HEK293T (cell line): ENCODE results near the gene TRAF2.
A peak's percentile ranks its signal among the peaks of the same experiment; 100 is the strongest.
"Not testable (repeated sequence)": the region's sequence is repeated elsewhere in the genome, so short reads cannot be mapped to it uniquely, and the experiment has no call there.

ENCODE experiments used
- CTCF ChIA-PET: fragments of 350-600 bp; formaldehyde crosslinking; extraction: SDS; loops from one replicate; lab custom pipeline; 2021; ENCODE audit warnings: antibody characterized with exemption, inconsistent platforms; lab: Yijun Ruan, JAX
- POLR2A ChIA-PET: fragments of 350-600 bp; formaldehyde crosslinking; extraction: SDS; loops from one replicate; lab custom pipeline; 2020; ENCODE audit warnings: antibody characterized with exemption, inconsistent platforms; lab: Yijun Ruan, JAX
- DNase-seq: peaks from one replicate; pipeline ENCODE4 v3.0.0; 2012; ENCODE audit warnings: mixed read lengths; ENCODE audit errors: extremely low spot score
- ARNT ChIP-seq: fragments of 450-650 bp; IDR thresholded peaks from 2 replicates; pipeline ENCODE4 v1.6.1; 2017; ENCODE audit warnings: mild to moderate bottlenecking
- BHLHE40 ChIP-seq: fragments of 450-650 bp; IDR thresholded peaks from 2 replicates; pipeline ENCODE4 v1.6.1; 2016; ENCODE audit warnings: mild to moderate bottlenecking, moderate library complexity, borderline replicate concordance
- CTBP1 ChIP-seq: fragments of 450-650 bp; IDR thresholded peaks from 2 replicates; pipeline ENCODE4 v1.6.1; 2016; ENCODE audit warnings: borderline replicate concordance
- ELF4 ChIP-seq: fragments of 450-650 bp; IDR thresholded peaks from 2 replicates; pipeline ENCODE4 v1.6.1; 2017; ENCODE audit warnings: antibody characterized with exemption
- FOXA1 ChIP-seq: fragments of 450-650 bp; IDR thresholded peaks from 2 replicates; pipeline ENCODE4 v1.6.1; 2016; ENCODE audit warnings: mild to moderate bottlenecking
- FOXK2 ChIP-seq: fragments of 450-650 bp; IDR thresholded peaks from 2 replicates; pipeline ENCODE4 v1.6.1; 2016; ENCODE audit warnings: mild to moderate bottlenecking
- FOXM1 ChIP-seq: fragments of 450-650 bp; IDR thresholded peaks from 2 replicates; pipeline ENCODE4 v1.6.1; 2017; ENCODE audit warnings: mild to moderate bottlenecking, borderline replicate concordance
- HDGF ChIP-seq: fragments of 450-650 bp; IDR thresholded peaks from 2 replicates; pipeline ENCODE4 v1.6.1; 2017; ENCODE audit warnings: antibody characterized with exemption, borderline replicate concordance
- L3MBTL2 ChIP-seq: fragments of 450-650 bp; conservative IDR thresholded peaks from 2 replicates; pipeline ENCODE4 v1.6.1; 2016; ENCODE audit warnings: mild to moderate bottlenecking
- LEF1 ChIP-seq: fragments of 450-650 bp; IDR thresholded peaks from 2 replicates; pipeline ENCODE4 v1.6.1; 2017; ENCODE audit warnings: mild to moderate bottlenecking, borderline replicate concordance
- NFRKB ChIP-seq: fragments of 450-650 bp; IDR thresholded peaks from 2 replicates; pipeline ENCODE4 v1.6.1; 2016; ENCODE audit warnings: mild to moderate bottlenecking, moderate library complexity
- SP1 ChIP-seq: fragments of 450-650 bp; IDR thresholded peaks from 2 replicates; pipeline ENCODE4 v1.6.1; 2017
- SUZ12 ChIP-seq: fragments of 450-650 bp; IDR thresholded peaks from 2 replicates; pipeline ENCODE4 v1.6.1; 2016; ENCODE audit warnings: mild to moderate bottlenecking
- TARDBP ChIP-seq: fragments of 450-650 bp; IDR thresholded peaks from 2 replicates; pipeline ENCODE4 v1.6.1; 2016
- ZNF384 ChIP-seq: fragments of 450-650 bp; IDR thresholded peaks from 2 replicates; pipeline ENCODE4 v1.6.1; 2016
- TF ChIP-seq, protein P1 (sequence below): fragments of 450-650 bp; IDR thresholded peaks from 2 replicates; pipeline ENCODE4 v1.6.1; 2016

Gene TRAF2

DNA sequence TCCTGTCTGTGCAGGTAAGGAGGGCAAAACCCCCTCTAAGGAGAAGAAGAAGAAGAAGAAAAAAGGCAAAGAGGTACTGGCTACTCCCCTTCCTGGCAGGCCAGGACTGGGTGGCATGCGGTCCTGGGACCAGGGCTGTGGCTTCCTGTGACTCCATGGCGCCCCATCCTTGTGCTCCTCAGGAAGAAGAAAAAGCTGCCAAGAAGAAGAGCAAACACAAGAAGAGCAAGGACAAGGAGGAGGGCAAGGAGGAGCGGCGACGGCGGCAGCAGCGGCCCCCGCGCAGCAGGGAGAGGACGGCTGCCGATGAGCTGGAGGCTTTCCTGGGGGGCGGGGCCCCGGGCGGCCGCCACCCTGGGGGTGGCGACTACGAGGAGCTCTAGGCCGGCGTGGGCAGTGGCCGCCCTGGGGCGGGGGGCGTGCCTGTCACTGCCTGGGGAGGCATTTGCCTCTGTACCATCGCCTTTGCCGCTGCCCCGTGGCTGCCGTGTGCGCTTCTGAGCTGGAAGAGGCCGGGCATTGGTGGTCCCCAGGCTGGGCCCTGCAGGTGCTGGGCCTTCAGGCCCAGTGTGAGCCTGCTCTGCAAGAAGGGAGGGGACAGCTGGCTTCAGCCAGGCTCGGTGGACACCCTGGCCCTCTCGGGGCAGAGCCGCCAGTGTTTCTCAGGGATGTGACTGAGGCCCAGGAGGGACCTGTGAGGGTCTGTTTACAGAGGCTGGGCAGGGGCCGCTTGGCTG, 46.0 kb upstream of the TRAF2 start:
- no peak for TF ChIP-seq HDGF
- no peak for TF ChIP-seq SP1
- TF ChIP-seq, protein P1, sequence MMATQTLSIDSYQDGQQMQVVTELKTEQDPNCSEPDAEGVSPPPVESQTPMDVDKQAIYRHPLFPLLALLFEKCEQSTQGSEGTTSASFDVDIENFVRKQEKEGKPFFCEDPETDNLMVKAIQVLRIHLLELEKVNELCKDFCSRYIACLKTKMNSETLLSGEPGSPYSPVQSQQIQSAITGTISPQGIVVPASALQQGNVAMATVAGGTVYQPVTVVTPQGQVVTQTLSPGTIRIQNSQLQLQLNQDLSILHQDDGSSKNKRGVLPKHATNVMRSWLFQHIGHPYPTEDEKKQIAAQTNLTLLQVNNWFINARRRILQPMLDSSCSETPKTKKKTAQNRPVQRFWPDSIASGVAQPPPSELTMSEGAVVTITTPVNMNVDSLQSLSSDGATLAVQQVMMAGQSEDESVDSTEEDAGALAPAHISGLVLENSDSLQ: no peak
- TF ChIP-seq L3MBTL2: no peak
- no peak for TF ChIP-seq CTBP1
- no peak for TF ChIP-seq TARDBP
- no peak for TF ChIP-seq ELF4
- no peak for TF ChIP-seq FOXM1
- TF ChIP-seq SUZ12: no peak
- TF ChIP-seq ZNF384: no peak
- TF ChIP-seq BHLHE40: no peak
- TF ChIP-seq FOXK2: no peak
- TF ChIP-seq NFRKB: no peak
- TF ChIP-seq ARNT: no peak
- no peak for TF ChIP-seq FOXA1
- DNase-seq: no peak
- POLR2A ChIA-PET: interaction anchor here (1.8 kb wide), 1 partner anchor 18 kb away, joined by 4 read pairs; no protein-coding TSS in a partner anchor
- CTCF ChIA-PET: no interaction called here

DNA sequence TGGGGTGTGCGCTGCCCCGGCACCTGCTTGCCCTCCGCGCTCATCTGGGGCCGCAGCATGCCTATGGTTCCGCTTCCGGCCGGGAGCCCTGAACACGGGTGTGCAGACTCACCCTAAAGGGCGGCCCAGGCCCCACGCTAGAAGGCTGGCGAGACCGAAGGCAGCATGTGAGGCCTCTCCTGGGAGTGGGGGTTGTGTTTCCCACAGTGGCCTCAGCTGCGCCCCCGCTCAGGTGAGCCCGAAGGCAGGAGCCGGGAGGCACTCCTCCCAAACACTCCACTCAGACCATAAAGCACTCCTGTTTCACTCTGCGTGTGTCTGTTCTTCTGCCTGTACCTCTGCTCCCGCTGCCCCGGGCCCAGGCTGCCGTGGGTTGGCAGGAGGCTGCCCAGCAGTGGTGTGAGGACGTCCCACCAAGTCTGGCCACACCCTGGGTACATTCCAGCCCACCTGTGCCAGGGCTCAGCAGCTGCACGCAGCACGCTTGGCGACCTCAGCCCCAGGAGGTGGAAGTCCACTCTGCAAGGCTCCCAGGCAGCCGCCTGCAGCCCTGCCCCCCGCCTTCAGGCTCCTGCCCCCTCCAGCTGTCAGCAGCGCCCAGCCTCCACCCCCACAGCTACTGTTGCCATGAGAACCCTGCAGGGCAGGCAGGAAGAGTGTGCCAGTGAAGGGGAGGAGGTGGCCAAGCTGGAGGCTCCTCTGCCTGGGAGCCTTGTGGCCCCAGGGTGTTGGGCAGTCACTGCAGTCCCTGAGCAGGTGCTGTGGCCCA, 45.3 kb upstream of the TRAF2 start:
- TF ChIP-seq ELF4: no peak
- no peak for TF ChIP-seq FOXK2
- TF ChIP-seq FOXA1: no peak
- TF ChIP-seq SUZ12: no peak
- TF ChIP-seq BHLHE40: no peak
- no peak for TF ChIP-seq ZNF384
- no peak for TF ChIP-seq FOXM1
- TF ChIP-seq NFRKB: no peak
- TF ChIP-seq ARNT: no peak
- no peak for TF ChIP-seq CTBP1
- TF ChIP-seq LEF1: no peak
- no peak for TF ChIP-seq HDGF
- no peak for TF ChIP-seq L3MBTL2
- TF ChIP-seq, protein P1: no peak
- TF ChIP-seq SP1: no peak
- no peak for TF ChIP-seq TARDBP
- DNase-seq: no peak
- CTCF ChIA-PET: interaction anchor here (0.6 to 1.9 kb wide), 2 partner anchors 16 to 188 kb away, joined by 3 to 6 read pairs; partner anchors contain the start of gene ABCA2
- POLR2A ChIA-PET: interaction anchor here (1.8 kb wide), 1 partner anchor 19 kb away, joined by 4 read pairs; no protein-coding TSS in a partner anchor

DNA sequence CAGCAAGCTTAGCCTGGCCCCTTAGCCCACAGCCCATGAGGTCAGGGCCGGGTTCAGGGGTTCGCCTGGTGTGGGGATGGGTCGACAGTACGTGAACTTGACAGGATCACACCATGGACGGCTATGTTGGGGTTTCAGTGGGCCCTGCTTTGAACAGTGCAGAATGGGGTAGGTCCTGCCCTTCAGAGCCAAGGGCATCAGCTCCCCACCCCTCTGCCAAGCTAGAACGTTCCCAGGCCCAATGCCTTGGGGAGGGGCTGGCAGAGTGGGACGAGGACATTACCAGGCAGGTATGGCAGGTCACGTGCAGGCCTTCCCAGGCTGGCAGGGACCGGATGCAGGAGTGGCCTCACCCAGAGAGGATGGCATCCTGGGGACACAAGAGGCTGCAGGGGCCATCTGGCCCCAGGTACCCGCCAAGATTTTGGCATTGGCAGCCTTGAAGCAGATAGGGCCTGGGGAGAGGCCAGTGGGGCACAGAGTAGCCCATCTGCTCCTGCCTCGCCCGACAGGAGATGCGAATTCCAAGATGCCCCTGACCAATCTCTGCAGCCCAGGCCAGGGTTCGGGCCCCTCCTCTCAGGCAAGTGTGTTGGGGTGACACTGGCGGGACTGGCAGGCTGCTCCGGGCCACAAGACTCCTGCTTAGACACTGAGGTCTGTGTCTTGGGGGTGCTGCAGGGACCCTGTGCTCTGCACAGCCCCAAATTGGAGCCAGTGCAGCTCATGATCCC, 44.5 kb upstream of the TRAF2 start:
- not testable (repeated sequence) for DNase-seq
- ChIA-PET CTCF (interaction anchor here (0.5 to 1.9 kb wide), 7 partner anchors 12 to 187 kb away, joined by 3 to 8 read pairs (median 4); partner anchors contain the start of gene ABCA2), POLR2A (interaction anchor here (0.8 to 2.0 kb wide), 2 partner anchors 16 to 34 kb away, joined by 4 to 8 read pairs; partner anchors contain the start of gene RABL6)

DNA sequence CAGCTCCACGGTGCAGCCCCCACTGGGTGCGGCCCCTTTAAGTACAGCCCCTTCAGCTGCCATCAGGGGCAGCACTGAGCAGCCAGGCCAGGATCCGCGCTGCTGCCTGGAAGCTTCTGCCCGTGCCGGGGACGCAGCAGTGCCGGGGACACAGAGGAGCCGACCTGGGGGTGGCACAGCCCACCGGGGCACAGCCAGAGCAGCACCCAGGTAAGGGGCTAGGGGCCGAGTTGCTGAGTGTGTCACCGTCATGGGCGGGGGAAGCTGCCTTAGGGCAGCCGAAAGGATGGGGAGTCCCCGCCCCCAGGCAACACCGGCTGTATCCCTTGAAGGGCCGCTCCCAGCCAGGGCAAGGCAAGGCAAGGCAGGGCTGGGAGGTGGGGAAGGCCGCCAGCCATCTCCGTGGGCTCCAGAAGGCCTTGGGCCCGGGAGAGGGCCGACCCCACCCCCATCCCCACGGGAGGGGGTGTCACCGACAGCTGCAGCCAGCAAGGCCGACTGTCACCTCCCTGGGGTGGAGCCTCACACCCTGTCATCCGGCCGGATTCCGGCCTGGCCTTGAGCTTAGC, 43.9 kb upstream of the TRAF2 start, which contains the start of gene AJM1:
AJM1 (plus strand) TSS at position 99 of the 569 bp plus-strand sequence. CDS start 1,937 bp downstream, outside the sequence.
- ChIA-PET CTCF (interaction anchor here (0.5 to 1.9 kb wide), 10 partner anchors 10 to 193 kb away, joined by 3 to 8 read pairs (median 4); partner anchors contain the start of gene ABCA2), POLR2A (interaction anchor here (0.8 to 2.0 kb wide), 2 partner anchors 17 to 35 kb away, joined by 4 to 8 read pairs; partner anchors contain the start of gene RABL6)
- DNase-seq: peak; percentile 74

DNA sequence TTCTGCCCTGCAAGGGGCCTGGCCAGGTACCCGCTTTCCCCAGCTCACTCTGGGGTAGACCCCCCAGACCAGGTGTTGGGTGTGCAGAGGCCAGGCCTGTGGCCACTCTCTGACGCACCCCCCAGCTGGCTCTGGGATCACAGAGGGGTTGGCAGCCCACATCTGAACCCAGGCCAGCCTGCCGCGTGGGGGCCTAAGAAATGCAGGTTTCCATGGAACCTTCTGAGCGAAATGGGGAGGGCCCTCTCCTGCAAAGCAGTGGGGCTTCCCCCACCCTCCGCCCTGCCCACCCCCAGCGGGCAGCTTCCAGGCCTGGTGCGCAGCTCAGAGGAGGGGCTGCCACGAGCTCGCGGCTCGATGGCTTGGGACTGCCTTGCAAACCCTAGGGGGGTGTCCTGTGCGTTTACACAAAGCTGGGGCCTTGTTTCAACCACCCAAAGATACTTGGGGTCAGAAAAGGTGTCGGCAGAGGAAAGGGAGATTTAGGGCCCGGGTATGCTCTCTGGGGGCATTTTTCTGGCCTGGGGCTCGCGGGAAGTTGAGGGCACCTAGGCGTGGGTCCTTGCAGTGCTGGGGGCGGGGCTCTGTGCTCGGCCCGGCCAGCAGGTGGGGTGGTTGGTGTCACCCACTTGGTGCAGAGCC, 43.0 kb upstream of the TRAF2 start:
- POLR2A ChIA-PET: interaction anchor here (2.0 kb wide), 1 partner anchor 36 kb away, joined by 8 read pairs; the partner anchor contains the start of gene RABL6
- CTCF ChIA-PET: interaction anchor here (0.8 to 1.9 kb wide), 6 partner anchors 24 to 192 kb away, joined by 3 to 8 read pairs (median 4); partner anchors contain the start of gene ABCA2

DNA sequence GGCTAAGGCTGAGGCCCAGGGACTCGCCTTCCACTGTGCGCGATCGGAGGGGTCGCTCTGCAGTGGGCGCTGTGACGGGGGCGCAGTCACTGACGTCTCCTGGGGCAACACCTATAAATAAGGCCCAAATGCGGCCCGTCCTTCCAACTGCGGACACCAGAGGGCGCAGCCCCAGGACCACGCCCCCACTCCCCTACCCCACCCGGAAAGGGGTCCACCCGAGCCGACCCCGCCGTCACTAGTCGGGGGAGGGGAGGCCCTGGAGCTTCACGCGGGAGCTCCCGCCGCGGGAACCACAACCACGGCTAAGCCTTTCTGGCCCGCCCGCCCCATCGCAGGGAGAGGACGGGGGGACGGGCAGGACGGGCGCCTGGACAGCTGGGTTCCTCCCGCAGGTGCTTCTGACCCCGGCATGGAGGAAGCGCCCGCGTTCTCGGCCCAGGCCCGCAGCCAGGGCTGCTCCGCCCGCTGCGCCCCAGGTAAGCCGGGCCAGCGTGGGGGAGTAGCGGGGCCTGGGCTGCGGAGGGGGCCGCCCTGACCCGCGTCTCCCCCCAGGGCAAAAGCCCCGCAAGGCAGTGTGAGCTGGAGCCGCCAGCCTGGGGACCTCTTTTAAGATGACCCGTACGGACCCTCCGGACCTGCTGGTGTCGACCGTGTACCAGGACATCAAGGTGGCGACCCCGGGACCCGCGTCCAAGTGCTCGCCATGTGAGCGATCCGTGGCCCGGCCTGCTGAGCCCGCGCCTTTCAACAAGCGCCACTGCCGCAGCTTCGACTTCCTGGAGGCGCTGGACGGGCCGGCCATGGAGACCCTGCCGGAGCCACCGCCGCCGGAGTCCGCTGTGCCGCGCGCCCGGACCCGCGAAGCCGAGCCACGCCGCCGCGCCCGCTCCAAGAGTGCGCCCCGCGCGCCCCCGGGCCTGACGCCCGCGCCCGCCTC, 42.2 kb upstream of the TRAF2 start:
- DNase-seq, POLR2A ChIA-PET: not testable (repeated sequence)
- CTCF ChIA-PET: interaction anchor here (1.6 kb wide), 1 partner anchor 191 kb away, joined by 5 read pairs; no protein-coding TSS in a partner anchor

More for the DNA sequence above, 43.0 kb upstream of the TRAF2 start:
- not testable (repeated sequence) for DNase-seq
